ENCODE results near the gene GPN1.

- TF ChIP-seq JUNB (IDR thresholded peaks at IDR 0.05; ENCODE audit: unreplicated experiment): no peak
- TF ChIP-seq, protein P1, sequence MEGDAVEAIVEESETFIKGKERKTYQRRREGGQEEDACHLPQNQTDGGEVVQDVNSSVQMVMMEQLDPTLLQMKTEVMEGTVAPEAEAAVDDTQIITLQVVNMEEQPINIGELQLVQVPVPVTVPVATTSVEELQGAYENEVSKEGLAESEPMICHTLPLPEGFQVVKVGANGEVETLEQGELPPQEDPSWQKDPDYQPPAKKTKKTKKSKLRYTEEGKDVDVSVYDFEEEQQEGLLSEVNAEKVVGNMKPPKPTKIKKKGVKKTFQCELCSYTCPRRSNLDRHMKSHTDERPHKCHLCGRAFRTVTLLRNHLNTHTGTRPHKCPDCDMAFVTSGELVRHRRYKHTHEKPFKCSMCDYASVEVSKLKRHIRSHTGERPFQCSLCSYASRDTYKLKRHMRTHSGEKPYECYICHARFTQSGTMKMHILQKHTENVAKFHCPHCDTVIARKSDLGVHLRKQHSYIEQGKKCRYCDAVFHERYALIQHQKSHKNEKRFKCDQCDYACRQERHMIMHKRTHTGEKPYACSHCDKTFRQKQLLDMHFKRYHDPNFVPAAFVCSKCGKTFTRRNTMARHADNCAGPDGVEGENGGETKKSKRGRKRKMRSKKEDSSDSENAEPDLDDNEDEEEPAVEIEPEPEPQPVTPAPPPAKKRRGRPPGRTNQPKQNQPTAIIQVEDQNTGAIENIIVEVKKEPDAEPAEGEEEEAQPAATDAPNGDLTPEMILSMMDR (conservative IDR thresholded peaks at IDR 0.05; ENCODE audit: low read depth in 2 of 2): no peak
- no peak for TF ChIP-seq REST (IDR thresholded peaks at IDR 0.05; ENCODE audit: unreplicated experiment)
- TF ChIP-seq EZH2 (IDR thresholded peaks at IDR 0.05; ENCODE audit: low read depth, unreplicated experiment): no peak
- no peak for TF ChIP-seq EZH2phosphoT487 (IDR thresholded peaks at IDR 0.05; ENCODE audit: unreplicated experiment)
- no peak for TF ChIP-seq POLR2AphosphoS5 (IDR thresholded peaks at IDR 0.05; ENCODE audit: low read depth)
Measured at GRCh38 chr2:27655155-27655951, 26.5 kb downstream of the GPN1 start.

Measured in GM23338 (cell line).